Measurements from ENCODE around the gene HIBCH. TPM values are rescaled to one million over a fixed set of nuclear protein-coding genes. Genes with fewer than 3 reads are reported as not detected.

HIBCH gene
- total and polyA plus RNA-seq, 2 of the 4 experiments (the other 2 are of a cell fraction): 8.8 to 11.9 TPM

- H3K9ac ChIP-seq (ENCODE audit: low read depth, low read length): no peak overlapping the region
- BruUV-seq (replicated peaks): no TSS peak
- H4K8ac ChIP-seq (ENCODE audit: low read depth in 2 of 2, low read length in 2 of 2): no peak overlapping the region
- no peak overlapping the region for H4K5ac ChIP-seq (ENCODE audit: low read depth, low read length)
- intact Hi-C loops (cut with micrococcal nuclease): no loop called here
- no peak overlapping the region for H2AFZ ChIP-seq (replicated peaks; ENCODE audit: low read length, poor library complexity)
- no peak overlapping the region for H3K4me2 ChIP-seq (ENCODE audit: low read depth, low read length)
- no peak overlapping the region for H3K18ac ChIP-seq (ENCODE audit: low read depth, low read length)
- no peak overlapping the region for H3K23ac ChIP-seq (ENCODE audit: low read depth, low read length)
- in situ Hi-C loops (cut with MboI; ENCODE audit: low sequenced_read_pairs): no loop called here
- no peaks in the 10 kb centered on the region for H3K27me3 ChIP-seq (ENCODE audit: control insufficient read depth, insufficient read depth, low read length)
- no peak overlapping the region for H3K14ac ChIP-seq (replicated peaks; ENCODE audit: low read depth, low read length)
- H2AK5ac ChIP-seq (ENCODE audit: low read depth, low read length): no peak overlapping the region
- H3K4me1 ChIP-seq (ENCODE audit: control insufficient read depth, insufficient read depth, low read length): 0 out of 2 replicates have a peak, but pooled peaks cover 2% of the 10 kb centered on the region
- no peaks in the 10 kb centered on the region for H3K9me3 ChIP-seq (ENCODE audit: control insufficient read depth, insufficient read depth, low read length)
- H4K20me1 ChIP-seq (ENCODE audit: insufficient read depth, low read length): no peaks in the 10 kb centered on the region
- TF ChIP-seq NFE2L2 (IDR thresholded peaks at IDR 0.05; ENCODE audit: low read depth, low read length) (no peak), MAZ (IDR thresholded peaks at IDR 0.05; ENCODE audit: borderline replicate concordance, low read depth, low read length) (no peak), CHD1 (IDR thresholded peaks at IDR 0.05; ENCODE audit: low read depth, low read length) (no peak)
- H3K27ac ChIP-seq (ENCODE audit: insufficient read depth, low read length): no peak overlapping the region
- no CpG with 5 or more reads among the region's 1 CpG for WGBS, 2 experiments (ENCODE audit: extremely low coverage in 2 of 2, insufficient read length in 1 of 2)
- no peak overlapping the region for H3K4me3 ChIP-seq (ENCODE audit: insufficient read depth, low read depth, low read length)
- H3K4ac ChIP-seq (ENCODE audit: low read depth, low read length): no peak overlapping the region
- no peak overlapping the region for H2BK15ac ChIP-seq (ENCODE audit: low read depth, low read length)
- dilution Hi-C loops (cut with HindIII; ENCODE audit: low sequenced_read_pairs, unreplicated experiment): no loop called here
- no peak overlapping the region for H4K91ac ChIP-seq (ENCODE audit: insufficient read depth, low read depth, low read length)
- H2BK20ac ChIP-seq (ENCODE audit: low read depth, low read length): no peak overlapping the region
- H3K56ac ChIP-seq (ENCODE audit: extremely low read depth, insufficient read depth, low read length): no peak overlapping the region
- no peak for ATAC-seq (ENCODE audit: low read depth)
- no peak for DNase-seq
- H2BK120ac ChIP-seq (ENCODE audit: low read depth, low read length): no peak overlapping the region
- ChIA-PET CTCF (interaction anchor here (0.6 kb wide), 1 partner anchor 10 kb away, joined by 3 read pairs; no protein-coding TSS in a partner anchor), POLR2A (ENCODE audit: unreplicated experiment) (no interaction called here)
- H3K79me1 ChIP-seq (ENCODE audit: low read depth in 1 of 2, low read length in 2 of 2): peaks cover 14 to 17% of the 10 kb centered on the region in 2 experiments; a peak in 2 of 4 replicates
- 0 out of 2 replicates have a peak, but pooled peaks cover 1% of the 10 kb centered on the region for H3K36me3 ChIP-seq (ENCODE audit: control insufficient read depth, insufficient read depth, low read length)
- no peak overlapping the region for H2BK5ac ChIP-seq (ENCODE audit: low read depth, low read length, poor library complexity, severe bottlenecking)
- no peak overlapping the region for H2AK9ac ChIP-seq (replicated peaks; ENCODE audit: low read depth, low read length, poor library complexity)
- H3K9me1 ChIP-seq (ENCODE audit: insufficient read depth, low read length): peaks cover 4% of the 10 kb centered on the region; the same call in 1 of the 2 replicates
Observed at GRCh38 chr2:190308031-190308430, 11.6 kb downstream of the HIBCH start.
